ENCODE results near the gene P2RY4.
"Not testable (repeated sequence)": the region's sequence is repeated elsewhere in the genome, so short reads cannot be mapped to it uniquely, and the experiment has no call there.

The P2RY4 gene

GRCh38 chrX:70241501-70241900, 18.5 kb downstream of the P2RY4 start:
- no peak for DNase-seq (ENCODE audit: extremely low read depth, low read depth)
- TF ChIP-seq, protein P1, sequence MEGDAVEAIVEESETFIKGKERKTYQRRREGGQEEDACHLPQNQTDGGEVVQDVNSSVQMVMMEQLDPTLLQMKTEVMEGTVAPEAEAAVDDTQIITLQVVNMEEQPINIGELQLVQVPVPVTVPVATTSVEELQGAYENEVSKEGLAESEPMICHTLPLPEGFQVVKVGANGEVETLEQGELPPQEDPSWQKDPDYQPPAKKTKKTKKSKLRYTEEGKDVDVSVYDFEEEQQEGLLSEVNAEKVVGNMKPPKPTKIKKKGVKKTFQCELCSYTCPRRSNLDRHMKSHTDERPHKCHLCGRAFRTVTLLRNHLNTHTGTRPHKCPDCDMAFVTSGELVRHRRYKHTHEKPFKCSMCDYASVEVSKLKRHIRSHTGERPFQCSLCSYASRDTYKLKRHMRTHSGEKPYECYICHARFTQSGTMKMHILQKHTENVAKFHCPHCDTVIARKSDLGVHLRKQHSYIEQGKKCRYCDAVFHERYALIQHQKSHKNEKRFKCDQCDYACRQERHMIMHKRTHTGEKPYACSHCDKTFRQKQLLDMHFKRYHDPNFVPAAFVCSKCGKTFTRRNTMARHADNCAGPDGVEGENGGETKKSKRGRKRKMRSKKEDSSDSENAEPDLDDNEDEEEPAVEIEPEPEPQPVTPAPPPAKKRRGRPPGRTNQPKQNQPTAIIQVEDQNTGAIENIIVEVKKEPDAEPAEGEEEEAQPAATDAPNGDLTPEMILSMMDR (IDR thresholded peaks at IDR 0.05; ENCODE audit: low read depth, low read length) = no peak

- TF ChIP-seq, protein P1 (IDR thresholded peaks at IDR 0.05; ENCODE audit: low read depth, low read length) = no peak
- DNase-seq (ENCODE audit: extremely low read depth, low read depth) = no peak
These were observed 19.3 kb downstream of the P2RY4 start for GRCh38 chrX:70240751-70241150.

DNA sequence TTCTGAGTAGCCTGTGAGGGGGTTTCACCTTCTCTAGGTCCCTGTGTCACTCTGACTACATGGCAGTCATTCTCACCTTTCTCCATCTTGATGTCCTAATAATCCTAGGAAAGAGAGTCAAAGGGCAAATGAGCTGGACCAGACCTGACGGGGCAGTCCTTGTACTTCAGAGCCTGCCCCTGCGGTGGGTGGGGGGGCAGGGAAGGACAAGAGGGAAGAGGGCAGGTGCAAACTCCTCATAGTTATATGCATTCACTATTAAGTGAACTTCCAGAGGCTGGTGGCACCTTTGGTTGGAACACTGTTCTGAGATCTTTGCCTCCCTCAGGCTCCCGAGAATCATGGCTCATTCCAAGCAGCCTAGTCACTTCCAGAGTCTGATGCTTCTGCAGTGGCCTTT, 25.6 kb downstream of the P2RY4 start, which contains the start of gene AWAT1:
TSS of gene AWAT1 (plus strand) at position 301 of the 400 bp plus-strand sequence. CDS start at position 342, 41 bp downstream.
- DNase-seq (ENCODE audit: extremely low read depth, low read depth) = no peak
- TF ChIP-seq, protein P1 (IDR thresholded peaks at IDR 0.05; ENCODE audit: low read depth, low read length) = no peak

DNA sequence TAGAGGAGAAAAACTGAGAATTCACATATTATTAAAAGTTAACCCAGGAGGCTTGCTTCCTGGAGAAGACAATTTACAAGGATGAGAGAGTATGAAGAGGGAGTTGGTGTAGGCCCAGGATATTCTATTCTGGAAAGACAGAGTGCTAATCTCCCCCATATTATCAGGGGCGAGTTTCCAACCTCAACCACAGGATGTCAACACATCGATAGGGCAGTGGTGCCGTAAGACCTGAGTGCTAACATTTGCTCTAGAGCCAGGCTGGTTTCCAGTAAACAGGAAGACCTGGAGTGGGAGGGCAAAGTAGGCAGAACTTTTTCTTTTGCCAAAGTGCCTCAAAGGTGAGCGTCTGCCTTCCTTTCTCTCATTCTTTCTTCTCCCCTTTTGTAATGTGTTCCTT, 28.3 kb downstream of the P2RY4 start:
- DNase-seq (ENCODE audit: extremely low read depth, low read depth) = no peak
- TF ChIP-seq, protein P1 (IDR thresholded peaks at IDR 0.05; ENCODE audit: low read depth, low read length) = no peak

- no peak for DNase-seq (ENCODE audit: extremely low read depth, low read depth)
- TF ChIP-seq, protein P1 (IDR thresholded peaks at IDR 0.05; ENCODE audit: low read depth, low read length) = no peak
These were observed 33.3 kb downstream of the P2RY4 start for GRCh38 chrX:70226687-70227086.

GRCh38 chrX:70226048-70226447, 34.0 kb downstream of the P2RY4 start:
- TF ChIP-seq, protein P1 (IDR thresholded peaks at IDR 0.05; ENCODE audit: low read depth, low read length) = no peak

DNA sequence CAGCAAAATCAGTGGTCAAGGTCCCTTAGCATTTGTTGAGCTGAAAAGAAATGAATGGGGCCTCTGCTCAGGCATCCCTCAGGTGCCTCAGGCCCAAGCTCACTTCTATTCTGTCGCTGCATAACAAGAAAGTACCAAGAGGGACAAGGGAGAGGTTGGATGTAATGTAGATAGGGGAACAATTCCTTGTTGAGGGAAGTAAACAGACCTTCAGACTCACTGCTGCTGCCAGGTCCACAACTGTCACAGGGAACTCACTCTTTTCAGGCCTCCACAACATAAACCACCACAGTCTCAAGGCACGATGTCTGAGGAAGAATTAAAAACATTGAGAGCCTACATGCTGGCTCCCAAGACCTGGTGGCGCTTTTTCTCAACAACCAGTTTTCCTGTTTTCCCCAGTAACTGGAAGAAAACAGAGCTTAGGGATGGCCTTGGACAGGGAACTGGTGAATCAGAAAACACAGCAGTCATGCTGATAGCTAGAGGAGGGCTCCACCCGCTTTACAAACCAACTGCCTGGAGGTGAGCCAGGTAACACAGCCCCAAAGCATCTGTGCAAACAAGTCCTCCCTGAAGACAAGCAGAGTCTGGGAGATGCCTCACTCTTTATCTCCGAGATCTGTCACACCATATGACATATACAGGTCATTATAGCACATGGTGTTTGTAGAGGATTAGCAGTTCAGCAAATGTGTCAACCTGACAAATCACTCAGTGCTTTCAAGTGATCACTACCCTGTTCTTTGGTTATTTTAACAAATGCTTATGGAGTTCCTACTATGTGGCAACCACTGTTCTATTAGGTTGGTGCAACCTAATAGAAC, 39.9 kb downstream of the P2RY4 start:
- DNase-seq (ENCODE audit: extremely low read depth, low read depth) = no peak

More at GRCh38 chrX:70226048-70226447, 34.0 kb downstream of the P2RY4 start:
- DNase-seq (ENCODE audit: extremely low read depth, low read depth) = no peak

GRCh38 chrX:70209570-70209969, 50.4 kb downstream of the P2RY4 start:
- DNase-seq (ENCODE audit: extremely low read depth, low read depth) = not testable (repeated sequence)

More for the DNA sequence above, 39.9 kb downstream of the P2RY4 start:
- TF ChIP-seq, protein P1 (IDR thresholded peaks at IDR 0.05; ENCODE audit: low read depth, low read length) = no peak

Measured in AG09319 (cell line).